Endothelial cell of umbilical vein (primary cell): ENCODE results near the gene CXCR6. TPM values are rescaled to one million over a fixed set of nuclear protein-coding genes. Genes with fewer than 3 reads are reported as not detected.

Experiments used
- BruUV-seq: library from RNA; stranded (reverse); fragments of 400-500 nt; replicated peaks from 2 replicates; lab custom pipeline; 2021; lab: Mats Ljungman, UMichigan
- CTCF ChIA-PET: fragments of 300-600, 350-600 bp; sonication (Branson Sonifier 250); formaldehyde crosslinking; loops from one replicate; lab custom pipeline; 2021; ENCODE audit warnings: antibody characterized with exemption, inconsistent platforms; lab: Charles Lee
- POLR2A ChIA-PET: fragments of 300-600, 350-600 bp; sonication (Branson Sonifier 250); formaldehyde crosslinking; loops from one replicate; lab custom pipeline; 2021; ENCODE audit warnings: antibody characterized with exemption, inconsistent platforms; lab: Charles Lee
- DNase-seq: peaks from one replicate; pipeline ENCODE4 v3.0.0-alpha.2; 2011; ENCODE audit warnings: low read depth, low spot score
- FAIRE-seq: peaks from 2 replicates; lab custom pipeline; 2011; peaks lifted over from hg19 to GRCh38; lab: Jason Lieb, UNC
- H2AFZ ChIP-seq: 2 replicates; pipeline ENCODE4 v1.6.0; 2012; ENCODE audit warnings: low read depth, low read length, control low read depth, inconsistent platforms
- H3K27ac ChIP-seq: 2 replicates; pipeline ENCODE4 v1.5.1; 2011; ENCODE audit warnings: low read depth, mild to moderate bottlenecking, control low read depth, low read length, moderate library complexity; ENCODE audit not compliant: insufficient read depth
- H3K27me3 ChIP-seq, 2 experiments: 2 replicates each; pipeline versions ENCODE4 v1.6.0 to v1.6.1; 2011; ENCODE audit warnings: low read length in 2 of 2, mixed read lengths in 1 of 2; ENCODE audit not compliant: control insufficient read depth in 2 of 2, insufficient read depth in 2 of 2
- H3K36me3 ChIP-seq, 2 experiments: 2 replicates in 1 of 2; 3 replicates in 1 of 2; pipeline ENCODE4 v1.5.1; 2011; ENCODE audit warnings: low read length in 2 of 2, mild to moderate bottlenecking in 1 of 2, moderate library complexity in 1 of 2; ENCODE audit not compliant: control insufficient read depth in 2 of 2, insufficient read depth in 2 of 2; ENCODE audit errors: extremely low read depth in 1 of 2
- H3K4me1 ChIP-seq: 3 replicates; pipeline ENCODE4 v1.5.1; 2011; ENCODE audit warnings: mild to moderate bottlenecking, low read length; ENCODE audit not compliant: control insufficient read depth, insufficient read depth; ENCODE audit errors: extremely low read depth
- H3K4me2 ChIP-seq: 2 replicates; pipeline ENCODE4 v1.6.1; 2011; ENCODE audit warnings: low read length, control low read depth, mixed read lengths; ENCODE audit not compliant: insufficient read depth
- H3K4me3 ChIP-seq, 3 experiments: fragments of 200-600 bp in 1 of 3; sonication (generic), shearing (Covaris generic) in 1 of 3; replicated peaks in 1 of 3; 2 replicates each; pipeline ENCODE4 v1.5.1; 2011 to 2016; ENCODE audit warnings: control low read depth in 3 of 3, low read length in 3 of 3, mild to moderate bottlenecking in 2 of 3, inconsistent platforms in 1 of 3, low read depth in 1 of 3, moderate library complexity in 1 of 3; ENCODE audit not compliant: insufficient read depth in 1 of 3
- H3K79me2 ChIP-seq: 2 replicates; pipeline ENCODE4 v1.6.0; 2012; ENCODE audit warnings: low read length, inconsistent platforms; ENCODE audit not compliant: control insufficient read depth, insufficient read depth
- H3K9ac ChIP-seq: replicated peaks from 2 replicates; pipeline ENCODE3; 2011; ENCODE audit warnings: low read length, control low read depth; ENCODE audit not compliant: insufficient read depth; ENCODE audit errors: extremely low read depth
- H3K9me1 ChIP-seq: replicated peaks from 3 replicates; pipeline ENCODE4 v1.6.0; 2011; ENCODE audit warnings: mild to moderate bottlenecking, low read length; ENCODE audit not compliant: control insufficient read depth, insufficient read depth; ENCODE audit errors: extremely low read depth
- H3K9me3 ChIP-seq: replicated peaks from 2 replicates; pipeline ENCODE4 v1.5.1; 2012; ENCODE audit warnings: low read length, inconsistent platforms; ENCODE audit not compliant: control insufficient read depth, insufficient read depth
- H4K20me1 ChIP-seq: replicated peaks from 2 replicates; pipeline ENCODE3; 2011; ENCODE audit warnings: mild to moderate bottlenecking, low read length; ENCODE audit not compliant: control insufficient read depth, insufficient read depth; ENCODE audit errors: extremely low read depth
- EZH2 ChIP-seq: IDR thresholded peaks from 2 replicates; pipeline ENCODE4 v1.6.1; 2012; ENCODE audit warnings: borderline replicate concordance, low read depth, mild to moderate bottlenecking, moderate library complexity, low read length, inconsistent platforms; ENCODE audit not compliant: severe bottlenecking
- FOS ChIP-seq: IDR thresholded peaks from 2 replicates; pipeline ENCODE4 v1.6.1; 2011; ENCODE audit warnings: mild to moderate bottlenecking, low read length, moderate library complexity, borderline replicate concordance; ENCODE audit not compliant: insufficient read depth
- GATA2 ChIP-seq: IDR thresholded peaks from 2 replicates; pipeline ENCODE4 v1.7.0; 2011; ENCODE audit warnings: low read depth, mild to moderate bottlenecking, moderate library complexity, mixed read lengths, low read length; ENCODE audit not compliant: insufficient read length, insufficient read depth
- JUN ChIP-seq: IDR thresholded peaks from 2 replicates; pipeline ENCODE4 v1.6.1; 2011; ENCODE audit warnings: borderline replicate concordance, low read depth; ENCODE audit not compliant: insufficient read length, insufficient read depth
- MYC ChIP-seq: IDR thresholded peaks from one replicate; pipeline ENCODE4 v1.6.1; 2011; ENCODE audit warnings: mild to moderate bottlenecking, low read depth, low read length
- POLR2A ChIP-seq: IDR thresholded peaks from 2 replicates; pipeline ENCODE4 v1.6.1; 2012; ENCODE audit warnings: low read depth, mild to moderate bottlenecking, control low read depth, low read length
- POLR2AphosphoS5 ChIP-seq: IDR thresholded peaks from 2 replicates; pipeline ENCODE4 v1.6.1; 2012; ENCODE audit warnings: low read depth, mild to moderate bottlenecking, control low read depth, low read length, moderate library complexity; ENCODE audit not compliant: insufficient read depth
- dilution Hi-C: fragments of 300-500 bp; cut with MboI; formaldehyde crosslinking; loops from one replicate; pipeline ENCODE4 v1.15.0; 2019; ENCODE audit warnings: low sequenced_read_pairs; ENCODE audit not compliant: extremely low pct_ligation_motif_present
- intact Hi-C: fragments of 100-400 bp; cut with micrococcal nuclease; formaldehyde crosslinking; loops from one replicate; pipeline ENCODE4 v1.10.0; 2022
- polyA plus RNA-seq, 4 experiments: library from polyadenylated mRNA; depleted of rRNA in 3 of 4; stranded (reverse) in 3 of 4; unstranded in 1 of 4; fragments of >200 nt; gene quantifications; 2 replicates each; pipeline versions ENCODE4 v1.2.1 to v1.2.3, GENCODE V29; 2011 to 2012; ENCODE audit warnings: missing spikeins in 1 of 4
- total RNA-seq: library from RNA; stranded (reverse); gene quantifications from 2 replicates; pipeline ENCODE4 v1.2.3, GENCODE V29; 2021
- TF ChIP-seq, protein P1 (sequence below): IDR thresholded peaks from 2 replicates; pipeline ENCODE4 v1.6.1; 2011; ENCODE audit not compliant: insufficient read depth, insufficient read length
- TF ChIP-seq, protein P2 (sequence below), 2 donors: IDR thresholded peaks; 1 replicate in 1 of 2; 2 replicates in 1 of 2; pipeline ENCODE4 v1.5.1; 2011; ENCODE audit warnings: low read length in 2 of 2, mild to moderate bottlenecking in 2 of 2, moderate library complexity in 2 of 2, control low read depth in 1 of 2, inconsistent platforms in 1 of 2, low read depth in 1 of 2; ENCODE audit not compliant: insufficient read depth in 1 of 2; ENCODE audit errors: extremely low read depth in 1 of 2

CXCR6 gene
- total and polyA plus RNA-seq, 2 donors (not counting 3 experiments of a cell fraction or from before 2014, with no cell fraction given) = not detected

DNA sequence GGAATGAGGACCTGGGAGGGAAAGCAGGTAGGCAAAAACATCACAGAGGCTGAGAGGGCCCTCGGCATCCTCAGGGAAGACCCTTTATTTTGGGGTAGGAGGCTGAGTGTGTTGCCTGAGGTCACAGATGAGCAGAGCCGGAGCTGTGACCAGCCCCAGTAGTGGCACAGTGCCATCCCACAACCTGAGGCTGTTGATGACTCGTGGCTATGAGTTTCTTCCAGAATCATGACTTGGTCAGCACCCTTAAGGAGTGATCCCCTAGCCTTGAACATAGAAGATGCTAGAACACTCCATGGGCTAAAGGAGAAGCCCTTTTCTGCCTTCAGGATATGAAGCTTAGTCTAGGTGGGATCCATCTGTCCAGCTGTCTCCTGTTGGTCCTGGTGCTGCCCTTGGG, 19.5 kb upstream of the CXCR6 start:
- TF ChIP-seq MYC (no peak), JUN (no peak), EZH2 (no peak), POLR2A (no peak), GATA2 (no peak), POLR2AphosphoS5 (no peak), FOS (no peak)
- TF ChIP-seq, protein P1, sequence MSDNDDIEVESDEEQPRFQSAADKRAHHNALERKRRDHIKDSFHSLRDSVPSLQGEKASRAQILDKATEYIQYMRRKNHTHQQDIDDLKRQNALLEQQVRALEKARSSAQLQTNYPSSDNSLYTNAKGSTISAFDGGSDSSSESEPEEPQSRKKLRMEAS = no peak
- TF ChIP-seq, protein P2, sequence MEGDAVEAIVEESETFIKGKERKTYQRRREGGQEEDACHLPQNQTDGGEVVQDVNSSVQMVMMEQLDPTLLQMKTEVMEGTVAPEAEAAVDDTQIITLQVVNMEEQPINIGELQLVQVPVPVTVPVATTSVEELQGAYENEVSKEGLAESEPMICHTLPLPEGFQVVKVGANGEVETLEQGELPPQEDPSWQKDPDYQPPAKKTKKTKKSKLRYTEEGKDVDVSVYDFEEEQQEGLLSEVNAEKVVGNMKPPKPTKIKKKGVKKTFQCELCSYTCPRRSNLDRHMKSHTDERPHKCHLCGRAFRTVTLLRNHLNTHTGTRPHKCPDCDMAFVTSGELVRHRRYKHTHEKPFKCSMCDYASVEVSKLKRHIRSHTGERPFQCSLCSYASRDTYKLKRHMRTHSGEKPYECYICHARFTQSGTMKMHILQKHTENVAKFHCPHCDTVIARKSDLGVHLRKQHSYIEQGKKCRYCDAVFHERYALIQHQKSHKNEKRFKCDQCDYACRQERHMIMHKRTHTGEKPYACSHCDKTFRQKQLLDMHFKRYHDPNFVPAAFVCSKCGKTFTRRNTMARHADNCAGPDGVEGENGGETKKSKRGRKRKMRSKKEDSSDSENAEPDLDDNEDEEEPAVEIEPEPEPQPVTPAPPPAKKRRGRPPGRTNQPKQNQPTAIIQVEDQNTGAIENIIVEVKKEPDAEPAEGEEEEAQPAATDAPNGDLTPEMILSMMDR (IDR thresholded peaks at IDR 0.05; ENCODE audit: extremely low read depth in 1 of 2, insufficient read depth in 1 of 2, low read depth in 1 of 2, low read length in 2 of 2) = no peak
- Histone ChIP-seq H3K4me3 (no peak overlapping the region), H3K4me2 (no peak overlapping the region), H3K79me2 (no peaks in the 10 kb centered on the region), H3K9ac (no peak overlapping the region), H4K20me1 (no peaks in the 10 kb centered on the region), H3K36me3 (peaks cover 0 to 28% of the 10 kb centered on the region in 2 experiments), H3K27me3 (no peaks in the 10 kb centered on the region), H3K4me1 (no peaks in the 10 kb centered on the region), H2AFZ (no peak overlapping the region), H3K9me3 (no peaks in the 10 kb centered on the region), H3K27ac (no peak overlapping the region), H3K9me1 (no peaks in the 10 kb centered on the region)
- intact Hi-C loops (no loop called here), dilution Hi-C loops (no loop called here)
- no peak for FAIRE-seq
- BruUV-seq = no TSS peak
- CTCF ChIA-PET = interaction anchor here (1.0 kb wide), 1 partner anchor 15 kb away, joined by 4 read pairs; no protein-coding TSS in a partner anchor
- no peak for DNase-seq
- POLR2A ChIA-PET = no interaction called here
